Activated T-cell treated with anti-CD3 and anti-CD28 coated beads for 48 hours (primary cell): ENCODE measurements around the gene BROX.

Experiments used
- DNase-seq: peaks from one replicate; pipeline ENCODE4 v3.0.0-alpha.2; 2020; ENCODE audit warnings: low read depth

BROX gene

DNA sequence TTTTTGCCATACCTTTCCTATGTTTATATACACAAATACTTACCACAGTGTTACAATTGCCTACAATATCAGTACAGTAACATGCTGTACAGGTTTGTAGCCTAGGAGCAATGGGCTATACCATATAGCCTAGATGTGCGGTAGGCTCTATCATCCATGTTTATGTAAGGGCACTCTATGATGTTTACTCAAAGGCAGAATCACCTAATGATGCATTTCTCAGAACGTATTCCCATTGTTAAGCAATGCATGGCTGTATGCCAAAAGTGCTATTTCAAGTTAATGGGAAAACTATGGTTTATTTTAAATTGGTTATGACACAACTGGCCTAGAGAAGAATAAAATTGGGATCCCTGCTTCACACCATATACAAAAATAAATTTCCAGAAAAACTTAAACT, 65.6 kb downstream of the BROX start:
- DNase-seq, result no peak

DNA sequence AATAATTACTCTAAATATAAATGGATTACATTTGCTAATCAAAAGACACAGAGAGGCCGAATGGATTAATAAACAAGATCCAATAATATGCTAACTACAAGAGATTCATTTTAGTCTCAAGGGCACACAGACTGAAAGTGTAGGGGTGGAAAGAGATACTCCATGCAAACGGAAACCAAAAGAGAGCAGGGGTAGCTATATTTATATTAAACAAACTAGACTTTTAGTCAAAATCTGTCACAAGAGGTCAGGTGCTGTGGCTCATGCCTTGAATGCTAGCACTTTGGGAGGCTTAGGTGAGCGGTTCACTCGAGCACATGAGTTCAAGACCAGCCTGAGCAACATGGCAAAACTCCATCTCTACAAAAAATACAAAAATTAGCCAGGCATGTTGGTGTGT, 68.9 kb downstream of the BROX start:
- no peak for DNase-seq

DNA sequence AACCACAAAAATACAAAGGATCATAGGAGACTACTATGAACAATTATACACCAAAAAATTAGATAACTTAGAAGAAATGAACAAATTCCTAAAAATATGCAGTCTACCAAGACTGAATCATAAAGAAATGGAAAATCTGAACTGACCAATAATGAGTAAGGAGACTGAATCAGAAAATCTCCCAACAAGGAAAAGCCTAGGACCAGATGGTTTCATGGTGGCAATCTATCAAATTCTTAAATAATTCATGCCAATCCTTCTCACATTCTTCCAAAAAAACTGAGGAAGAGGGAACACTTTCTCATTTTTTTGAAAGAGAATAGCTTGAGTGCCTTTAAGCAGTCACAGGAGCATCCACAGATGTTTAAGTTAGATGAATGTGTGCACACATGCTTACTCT, 70.7 kb downstream of the BROX start:
- no peak for DNase-seq

DNA sequence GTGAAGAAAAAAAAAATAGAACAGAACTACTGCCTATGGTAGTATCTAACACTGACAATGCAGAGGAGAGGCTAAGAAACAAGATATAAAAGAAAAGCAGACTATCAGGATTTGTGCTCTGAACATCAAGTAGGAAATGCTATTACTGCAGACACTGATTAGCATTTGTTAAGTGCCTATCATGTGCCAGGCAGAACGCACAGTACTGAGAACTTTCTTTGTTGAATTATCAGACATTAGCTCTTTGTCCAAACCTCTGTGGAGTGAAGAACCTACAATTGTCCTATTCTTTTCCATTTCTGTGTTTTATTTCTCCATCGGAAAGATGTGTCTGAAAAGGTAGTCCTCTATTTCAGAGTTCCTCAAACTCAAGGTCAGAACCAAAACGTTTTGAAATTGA, 72.0 kb downstream of the BROX start:
- DNase-seq, result no peak
